HG03159 (cell line): ENCODE results near the gene USP28.
"Not testable (repeated sequence)": the region's sequence is repeated elsewhere in the genome, so short reads cannot be mapped to it uniquely, and the experiment has no call there.

Experiments used
- ATAC-seq: cut with Tn5 transposase; IDR thresholded peaks from one replicate; pipeline ENCODE4 v1.9.1; 2021; ENCODE audit warnings: mild to moderate bottlenecking, moderate library complexity; ENCODE audit not compliant: unreplicated experiment

Gene USP28, protein sequence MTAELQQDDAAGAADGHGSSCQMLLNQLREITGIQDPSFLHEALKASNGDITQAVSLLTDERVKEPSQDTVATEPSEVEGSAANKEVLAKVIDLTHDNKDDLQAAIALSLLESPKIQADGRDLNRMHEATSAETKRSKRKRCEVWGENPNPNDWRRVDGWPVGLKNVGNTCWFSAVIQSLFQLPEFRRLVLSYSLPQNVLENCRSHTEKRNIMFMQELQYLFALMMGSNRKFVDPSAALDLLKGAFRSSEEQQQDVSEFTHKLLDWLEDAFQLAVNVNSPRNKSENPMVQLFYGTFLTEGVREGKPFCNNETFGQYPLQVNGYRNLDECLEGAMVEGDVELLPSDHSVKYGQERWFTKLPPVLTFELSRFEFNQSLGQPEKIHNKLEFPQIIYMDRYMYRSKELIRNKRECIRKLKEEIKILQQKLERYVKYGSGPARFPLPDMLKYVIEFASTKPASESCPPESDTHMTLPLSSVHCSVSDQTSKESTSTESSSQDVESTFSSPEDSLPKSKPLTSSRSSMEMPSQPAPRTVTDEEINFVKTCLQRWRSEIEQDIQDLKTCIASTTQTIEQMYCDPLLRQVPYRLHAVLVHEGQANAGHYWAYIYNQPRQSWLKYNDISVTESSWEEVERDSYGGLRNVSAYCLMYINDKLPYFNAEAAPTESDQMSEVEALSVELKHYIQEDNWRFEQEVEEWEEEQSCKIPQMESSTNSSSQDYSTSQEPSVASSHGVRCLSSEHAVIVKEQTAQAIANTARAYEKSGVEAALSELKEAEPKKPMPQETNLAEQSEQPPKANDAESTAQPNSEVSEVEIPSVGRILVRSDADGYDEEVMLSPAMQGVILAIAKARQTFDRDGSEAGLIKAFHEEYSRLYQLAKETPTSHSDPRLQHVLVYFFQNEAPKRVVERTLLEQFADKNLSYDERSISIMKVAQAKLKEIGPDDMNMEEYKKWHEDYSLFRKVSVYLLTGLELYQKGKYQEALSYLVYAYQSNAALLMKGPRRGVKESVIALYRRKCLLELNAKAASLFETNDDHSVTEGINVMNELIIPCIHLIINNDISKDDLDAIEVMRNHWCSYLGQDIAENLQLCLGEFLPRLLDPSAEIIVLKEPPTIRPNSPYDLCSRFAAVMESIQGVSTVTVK

DNA sequence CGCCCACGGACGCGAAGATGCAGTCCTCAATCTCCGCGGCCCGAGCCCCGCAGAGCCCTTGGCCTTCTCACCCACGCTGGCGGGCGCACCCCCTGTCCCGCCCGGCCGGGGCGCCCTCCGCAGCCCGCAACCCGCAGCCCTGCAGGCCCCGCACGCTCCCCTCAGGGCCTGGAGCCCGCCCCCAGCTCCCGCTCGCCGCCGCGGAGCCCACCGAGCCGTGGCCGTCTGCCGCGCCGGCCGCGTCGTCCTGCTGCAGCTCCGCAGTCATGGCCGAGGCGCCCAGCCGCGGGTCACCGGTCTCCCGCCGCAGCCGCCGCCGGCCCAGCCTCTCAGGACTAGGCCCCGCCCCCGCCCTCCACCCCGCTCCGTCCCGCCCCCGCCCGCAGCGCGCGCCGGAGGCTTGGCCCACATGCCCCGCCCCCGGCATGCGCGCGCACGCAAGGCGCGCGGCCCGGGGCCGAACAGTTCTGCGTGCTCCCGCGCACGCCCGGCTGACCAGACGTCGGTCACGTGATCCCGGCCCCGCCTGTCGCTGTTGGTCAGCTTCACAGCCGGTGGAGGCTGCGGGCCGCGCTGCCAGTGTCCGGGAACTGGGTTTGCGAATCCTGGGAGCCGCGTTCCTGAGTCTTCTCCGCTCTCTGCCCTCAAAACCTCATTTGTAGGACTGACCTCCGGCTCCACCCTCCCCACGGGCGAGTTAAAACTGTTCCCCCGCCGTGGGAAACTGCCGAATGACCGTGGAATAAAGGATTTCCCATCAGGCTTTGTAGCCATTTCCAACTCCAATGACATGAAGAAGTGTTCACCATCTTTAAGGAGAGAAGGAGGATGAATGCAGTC, at the start of gene USP28:
USP28 (minus strand) TSS at position 339 of the 840 bp plus-strand sequence; CDS start at position 268, 71 bp downstream.
- ATAC-seq, result peak; percentile 81

DNA sequence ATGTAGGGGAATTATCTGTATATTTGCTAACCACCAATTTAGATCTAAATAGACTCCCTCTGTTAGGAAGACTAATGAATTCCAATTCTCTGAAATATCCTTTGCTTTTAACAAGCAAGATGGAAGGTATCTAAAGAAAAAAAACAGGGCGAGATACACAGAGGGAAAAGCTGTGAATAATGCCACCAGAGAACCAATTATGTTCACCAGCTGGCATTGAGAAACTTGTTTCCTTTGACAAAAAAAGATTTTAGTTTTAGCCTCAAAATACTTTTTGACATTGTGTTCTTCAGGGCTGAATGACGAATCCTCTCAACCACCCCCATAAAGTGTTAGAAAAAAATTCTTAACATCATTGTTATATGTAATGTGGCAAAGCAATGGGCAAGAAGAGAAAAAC, 48.2 kb upstream of the USP28 start:
- ATAC-seq, result no peak

DNA sequence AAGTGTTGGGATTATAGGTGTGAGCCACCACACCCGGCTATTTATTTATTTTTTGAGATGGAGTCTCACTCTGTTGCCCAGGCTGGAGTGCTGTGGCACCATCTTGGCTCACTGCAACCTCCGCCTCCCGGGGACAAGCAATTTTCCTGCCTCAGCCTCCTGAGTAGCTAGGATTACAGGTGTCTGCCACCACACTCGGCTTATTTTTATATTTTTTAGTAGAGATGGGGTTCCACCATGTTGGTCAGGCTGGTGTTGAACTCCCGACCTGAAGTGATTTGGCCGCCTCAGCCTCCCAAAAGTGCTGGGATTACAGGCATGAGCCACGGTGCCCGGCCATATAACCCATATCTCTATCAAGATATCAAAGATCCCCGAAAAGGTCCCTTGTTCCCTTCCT, 36.1 kb upstream of the USP28 start:
- ATAC-seq, result not testable (repeated sequence)

DNA sequence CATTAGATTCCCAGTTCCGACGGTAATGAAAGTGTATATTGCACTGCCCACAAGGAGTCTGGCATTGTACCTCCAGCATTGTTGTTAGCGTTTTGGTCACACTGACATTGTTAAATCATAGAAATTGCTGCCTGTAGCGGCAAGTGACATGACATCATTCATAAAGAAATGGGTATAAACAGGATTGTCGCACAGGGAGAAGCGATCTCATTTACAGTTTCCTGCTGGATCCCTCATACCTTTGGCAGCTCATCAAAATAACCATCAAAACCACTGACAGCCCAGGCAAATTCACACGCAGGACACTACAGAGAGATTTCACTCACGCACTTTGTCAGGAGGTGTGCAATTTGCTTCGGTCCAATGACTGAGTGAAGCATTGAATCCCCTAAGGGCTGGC, 32.7 kb upstream of the USP28 start:
- no peak for ATAC-seq

DNA sequence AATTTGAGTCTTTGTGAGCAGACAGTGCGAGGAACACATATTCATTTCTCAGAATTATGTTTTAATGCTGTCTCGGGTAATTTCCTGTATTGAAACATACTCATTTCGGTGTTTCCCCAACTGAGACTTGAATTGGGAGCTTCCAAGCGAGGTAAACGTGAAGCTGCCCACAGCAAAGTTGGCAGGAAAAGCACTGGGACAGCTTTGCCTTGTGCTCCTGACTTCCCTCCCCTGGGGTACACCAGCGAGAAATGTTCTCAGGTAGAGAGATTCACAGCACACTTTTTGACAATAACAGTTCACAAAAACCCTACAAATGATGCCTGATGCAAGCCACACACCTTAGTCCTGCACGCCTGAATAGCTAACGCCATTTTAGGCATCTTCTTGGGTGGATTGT, 32.3 kb upstream of the USP28 start:
- ATAC-seq, result no peak

DNA sequence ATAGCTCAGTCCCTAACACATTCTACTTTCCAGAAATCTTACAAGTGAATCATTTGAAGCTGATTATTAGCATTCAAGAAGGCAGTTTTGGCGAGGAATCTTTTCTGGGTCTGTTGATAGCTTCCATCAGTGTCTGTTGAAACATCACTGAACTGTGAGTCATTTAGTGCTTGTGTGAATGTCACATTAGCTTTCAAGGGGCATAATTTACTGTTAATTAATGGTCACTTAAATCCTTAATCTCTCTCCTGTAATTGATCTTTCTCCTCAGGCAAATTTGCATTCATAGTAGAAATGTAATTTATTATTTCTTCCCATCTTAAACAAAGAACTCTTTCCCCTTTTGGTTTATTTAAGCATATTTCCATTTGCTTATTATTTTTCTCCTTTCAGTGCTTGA, 31.8 kb upstream of the USP28 start:
- ATAC-seq, result no peak

DNA sequence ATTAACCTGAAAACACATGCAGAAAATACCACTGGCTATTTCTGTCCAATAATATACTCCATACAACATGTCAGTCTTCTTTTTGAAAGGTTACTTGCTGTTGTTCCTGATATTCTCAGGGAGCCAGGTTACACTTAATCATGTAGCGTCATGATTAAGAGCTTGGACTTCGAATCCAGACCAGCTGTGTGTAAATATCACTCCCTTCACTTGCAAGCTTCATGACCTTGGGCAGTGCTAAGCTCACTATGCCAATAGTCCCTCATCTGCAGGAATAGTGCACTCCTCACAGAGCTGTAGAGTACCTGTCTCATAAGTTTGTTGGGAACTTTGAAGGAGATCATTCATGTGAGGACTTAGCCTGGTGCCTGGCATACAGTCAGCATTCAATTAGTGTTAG, 31.1 kb upstream of the USP28 start:
- ATAC-seq, result no peak

DNA sequence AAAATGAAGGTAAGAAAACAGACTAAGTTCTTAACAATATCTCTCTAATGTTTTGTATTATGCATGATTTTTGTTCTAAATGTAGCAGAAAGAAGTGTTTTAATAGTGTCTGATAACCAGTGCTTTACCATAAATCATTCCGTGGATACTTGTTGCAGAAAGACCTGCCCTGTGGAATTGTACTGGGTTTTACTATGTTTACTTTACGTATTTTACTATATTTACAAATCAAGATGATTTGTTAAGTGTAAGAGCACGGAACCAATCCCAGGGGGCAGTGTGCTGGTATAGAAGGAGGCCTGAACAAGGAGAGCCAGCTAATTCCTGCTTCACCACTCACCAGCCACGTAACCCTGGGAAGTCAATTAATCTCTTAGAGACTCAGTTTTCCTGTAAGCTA, 30.7 kb upstream of the USP28 start:
- ATAC-seq, result no peak

DNA sequence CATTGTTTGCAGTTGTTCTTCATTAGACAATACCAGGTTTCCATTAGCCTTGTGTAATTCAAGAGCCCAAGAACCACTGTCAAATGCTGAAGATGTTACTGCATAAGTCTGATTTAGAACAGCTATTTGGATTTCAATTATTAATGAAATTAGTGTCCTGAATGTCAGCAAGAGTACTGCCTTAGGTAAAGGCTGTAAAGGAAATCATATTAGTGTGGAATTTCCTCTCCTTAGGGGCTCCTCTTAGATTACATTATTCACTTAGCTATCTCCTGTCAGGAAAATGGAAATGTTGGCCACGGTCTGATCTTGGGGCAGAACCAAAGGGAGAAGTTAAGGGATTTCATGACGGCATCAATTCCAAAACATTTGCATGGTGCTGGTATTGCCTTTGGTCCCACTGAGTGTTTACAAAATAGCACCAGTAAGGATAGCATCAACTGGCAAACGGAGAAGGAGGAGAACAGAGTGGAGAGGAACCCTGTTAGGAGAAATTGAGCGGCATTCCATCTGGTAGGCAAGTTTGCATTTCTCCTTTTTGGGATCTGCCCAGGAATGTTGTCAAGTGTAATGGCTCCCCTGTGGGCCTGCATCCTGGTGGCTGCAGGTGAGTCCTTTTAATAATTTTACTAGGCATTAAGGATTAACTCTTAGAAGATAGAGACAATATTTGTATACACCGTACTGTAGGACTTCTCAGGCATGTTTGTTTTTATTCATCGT, 29.2 kb upstream of the USP28 start, which contains the start of gene HTR3B:
HTR3B (plus strand) TSS at position 418 of the 723 bp plus-strand sequence; CDS start at position 556, 138 bp downstream.
- no peak for ATAC-seq

DNA sequence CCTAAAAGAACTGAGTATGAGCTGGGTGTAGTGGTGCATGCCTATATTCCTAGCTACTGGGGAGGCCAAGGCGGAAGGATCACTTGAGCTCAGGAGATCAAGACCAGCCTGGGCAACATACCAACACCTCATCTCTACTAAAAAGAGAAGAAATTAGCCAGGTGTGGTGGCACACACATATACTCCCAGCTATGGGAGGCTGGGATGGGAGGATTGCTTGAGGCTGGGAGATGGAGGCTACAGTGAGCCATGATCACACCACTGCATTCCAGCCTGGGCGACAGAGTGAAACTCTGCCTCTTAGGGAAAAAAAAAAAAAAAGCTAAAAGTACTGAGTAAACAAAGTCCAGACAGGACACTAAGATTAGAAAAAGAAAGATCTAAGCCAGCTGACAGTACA, 25.8 kb upstream of the USP28 start:
- ATAC-seq, result no peak

DNA sequence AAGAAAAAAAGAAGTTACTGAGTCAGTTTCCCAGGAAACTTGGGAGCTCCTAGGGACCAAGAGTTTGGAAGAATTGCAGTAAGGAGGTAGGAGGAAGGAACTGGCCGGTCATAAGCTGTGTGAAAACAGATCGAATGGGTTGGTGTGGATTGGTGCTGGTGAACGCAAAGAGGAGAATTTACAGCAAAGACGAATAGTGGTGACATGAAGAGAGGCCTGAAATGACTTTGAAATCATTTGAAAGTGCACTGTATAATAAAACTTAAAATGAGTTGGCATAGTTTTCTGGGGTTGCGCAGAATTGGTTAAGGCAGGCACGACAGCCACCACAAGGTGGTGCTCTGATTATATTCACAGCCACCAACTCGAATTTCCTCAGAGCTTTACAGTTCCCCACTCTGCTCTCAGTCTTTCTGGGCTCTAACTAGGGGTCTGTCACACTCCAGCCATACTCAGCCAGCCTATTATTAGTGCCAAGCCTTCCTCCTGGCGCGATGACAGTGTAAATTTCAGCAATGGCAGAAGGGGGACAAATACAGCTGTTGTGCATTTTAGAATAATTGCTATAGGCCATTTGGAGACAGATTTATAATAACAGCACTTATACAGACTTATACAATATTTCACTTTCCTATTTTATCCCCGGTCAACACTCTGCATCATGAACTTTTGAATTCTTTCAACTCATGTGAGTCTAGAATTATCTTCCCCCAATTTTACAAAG, 20.9 kb upstream of the USP28 start:
- ATAC-seq, result peak; percentile 64

DNA sequence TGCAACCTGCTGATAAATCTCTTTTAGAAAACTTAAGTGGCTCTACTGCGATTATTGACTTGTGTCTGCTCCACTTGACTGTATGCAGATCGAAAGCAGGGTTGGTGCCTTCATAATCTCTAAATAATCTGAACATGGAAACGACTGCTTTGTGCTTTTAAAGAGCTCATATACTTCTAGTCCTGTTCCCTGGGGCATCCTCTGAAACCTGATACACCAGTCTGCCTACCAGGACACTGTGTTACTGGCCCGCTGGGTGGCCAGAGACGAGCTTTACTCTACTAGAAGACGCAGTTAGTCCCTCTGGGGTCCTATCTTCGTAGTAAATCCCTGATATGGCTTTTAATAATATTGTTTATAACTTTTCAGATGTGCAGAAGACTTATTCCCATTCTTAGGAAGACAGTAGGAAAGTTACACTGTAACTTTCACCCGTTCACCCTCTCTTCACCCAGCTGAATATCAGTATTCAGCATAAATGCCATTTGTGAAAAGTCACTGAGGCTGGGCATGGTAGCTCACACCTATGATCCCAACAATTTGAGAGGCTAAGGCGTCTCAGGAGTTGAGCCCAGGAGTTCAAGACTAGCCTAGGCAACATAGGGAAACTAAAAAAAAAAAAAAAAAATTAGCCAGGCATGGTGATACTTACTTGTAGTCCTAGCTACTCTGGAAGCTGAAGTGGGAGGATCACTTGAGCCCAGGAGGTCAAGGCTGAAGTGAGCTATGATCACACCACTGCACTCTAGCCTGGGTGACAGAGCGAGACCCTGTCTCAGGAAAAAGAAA, 20.2 kb upstream of the USP28 start:
- no peak for ATAC-seq

DNA sequence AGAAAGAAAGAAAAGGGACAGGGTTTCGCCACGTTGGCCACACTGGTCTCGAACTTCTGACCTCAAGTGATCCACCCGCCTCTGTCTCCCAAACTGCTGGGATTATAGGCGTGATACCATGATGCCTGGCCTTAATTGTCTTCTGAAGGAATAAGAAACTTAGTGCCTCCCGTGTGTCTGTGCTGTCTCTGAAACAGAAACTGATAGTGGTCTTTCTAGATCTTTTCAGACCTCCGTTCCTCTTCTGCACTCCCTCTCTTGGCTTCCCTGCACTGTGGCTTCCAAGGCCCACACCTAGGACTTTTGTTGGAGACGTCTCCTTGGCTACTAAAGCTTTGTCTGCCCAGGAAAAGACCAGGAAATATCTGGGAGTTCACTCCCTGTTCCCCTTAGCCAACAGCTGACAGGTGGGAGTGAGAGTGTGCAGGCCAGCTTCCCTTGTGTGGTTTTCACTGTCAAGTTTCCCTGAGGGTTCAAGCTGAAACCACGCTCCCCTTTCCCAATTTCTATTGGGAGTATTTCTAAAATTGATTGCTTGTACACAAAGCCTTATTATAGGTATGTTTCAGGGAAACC, 19.1 kb upstream of the USP28 start:
- peak; percentile 57 for ATAC-seq

DNA sequence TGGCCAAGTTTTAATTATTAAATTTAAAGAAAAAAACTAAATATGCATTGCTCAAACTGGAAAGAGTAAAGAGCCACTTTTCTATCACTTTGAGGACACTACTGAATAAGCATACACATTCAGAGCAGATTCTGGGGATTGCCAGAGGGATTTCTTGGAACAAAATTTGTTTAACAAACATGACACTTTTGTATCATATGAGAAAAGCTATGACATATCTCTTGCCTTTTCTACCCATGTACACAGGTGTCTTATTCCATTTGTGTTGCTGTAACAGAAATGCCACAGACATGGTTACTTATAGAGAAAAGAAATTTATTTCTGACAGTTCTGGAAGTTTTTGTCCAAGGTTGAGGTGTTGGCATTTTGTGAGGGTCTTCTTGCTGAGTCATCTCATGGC, 13.5 kb upstream of the USP28 start:
- no peak for ATAC-seq

DNA sequence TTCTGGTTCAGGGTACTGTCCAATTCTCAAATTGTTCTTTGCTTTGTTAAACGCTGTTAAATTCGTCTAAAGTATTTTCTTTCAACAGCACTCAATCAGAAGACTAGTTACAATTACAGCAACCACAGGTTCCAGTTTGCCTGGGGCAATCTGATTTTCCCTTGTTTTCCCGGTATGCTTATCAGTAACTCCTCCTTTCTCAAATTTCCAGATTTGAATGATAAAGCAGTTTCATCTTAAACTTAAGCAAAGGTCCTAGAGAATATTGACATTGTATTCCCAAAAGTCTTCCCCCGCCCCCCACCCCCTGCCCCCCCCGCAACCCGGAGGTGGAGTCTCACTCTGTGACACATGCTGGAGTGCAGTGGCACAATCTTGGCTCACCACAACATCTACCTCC, 10.5 kb upstream of the USP28 start:
- ATAC-seq, result no peak

DNA sequence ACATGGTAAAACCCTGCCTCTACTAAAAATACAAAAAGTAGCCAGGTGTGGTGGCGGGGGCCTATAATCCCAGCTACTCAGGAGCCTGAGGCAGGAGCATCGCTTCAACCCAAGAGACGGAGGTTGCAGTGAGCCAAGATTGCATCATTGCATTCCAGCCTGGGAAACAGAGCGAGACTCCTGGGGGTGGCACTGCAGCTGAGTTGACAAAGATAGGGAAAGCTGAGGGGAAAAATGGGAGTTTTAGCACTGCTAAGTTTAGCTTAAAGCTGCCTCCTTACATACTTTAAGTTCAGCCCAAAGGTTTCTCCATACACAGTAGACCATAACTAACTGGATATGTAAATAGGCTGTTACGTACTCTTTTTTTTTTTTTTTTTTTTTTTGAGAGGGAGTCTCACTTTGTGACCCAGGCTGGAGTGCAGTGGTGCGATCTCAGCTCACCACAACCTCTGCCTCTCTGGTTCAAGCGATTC, 9.0 kb upstream of the USP28 start:
- no peak for ATAC-seq

DNA sequence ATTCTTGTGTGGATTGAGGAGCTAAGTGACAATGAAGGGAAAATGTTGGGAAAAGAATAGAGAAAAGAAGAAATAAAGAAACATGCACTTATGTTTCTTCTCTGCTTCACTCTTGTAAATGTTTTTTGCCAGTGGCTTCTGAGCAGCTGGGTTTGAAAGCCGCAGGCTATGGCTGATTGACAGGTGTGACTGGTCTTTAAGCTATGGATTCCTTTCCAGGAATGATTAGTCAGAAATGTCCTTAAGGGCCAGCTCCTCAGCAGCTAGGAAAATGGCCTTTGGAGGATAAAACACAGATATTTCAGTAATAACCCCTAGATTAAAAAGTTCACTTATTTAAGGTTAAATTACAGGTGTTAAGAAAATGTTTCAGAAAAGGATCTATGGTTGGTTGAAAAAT, 6.5 kb upstream of the USP28 start:
- no peak for ATAC-seq

DNA sequence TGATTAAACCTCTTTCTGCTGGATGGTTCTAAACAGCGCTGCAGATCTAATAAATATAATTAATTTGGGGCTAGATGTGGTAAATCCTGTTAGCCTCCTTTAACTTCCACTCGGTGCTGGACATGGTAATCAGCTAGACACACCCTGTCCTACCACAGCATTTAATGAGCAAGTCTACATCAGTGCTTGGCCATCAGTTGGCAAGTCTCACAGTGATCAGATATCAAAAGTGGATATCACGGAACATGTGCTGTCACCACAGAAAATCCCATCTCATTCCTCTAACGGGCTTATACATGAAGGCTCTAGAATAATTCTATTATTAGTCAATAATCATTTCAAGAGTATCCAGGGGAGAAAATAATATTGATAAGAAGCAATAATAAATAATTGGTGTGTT, 5.6 kb upstream of the USP28 start:
- no peak for ATAC-seq
